ENCODE data around the gene LRSAM1.

LRSAM1 gene

GRCh38 chr9:127503947-127504886 lies 52.9 kb downstream of the LRSAM1 start:
- no peaks in the 10 kb centered on the region for H3K36me3 ChIP-seq (replicated peaks; ENCODE audit: low read depth, low read length)
- no peak overlapping the region for H3K4me2 ChIP-seq (ENCODE audit: low read length)
- H3K4me1 ChIP-seq (ENCODE audit: low read length), result no peaks in the 10 kb centered on the region
- H3K9ac ChIP-seq (ENCODE audit: low read length), result no peak overlapping the region
- no peaks in the 10 kb centered on the region for H3K27me3 ChIP-seq (ENCODE audit: low read depth, low read length)
- H2AFZ ChIP-seq (ENCODE audit: low read depth, low read length), result no peak overlapping the region
- H3K9me3 ChIP-seq (ENCODE audit: insufficient read depth, low read length), result no peaks in the 10 kb centered on the region
- H3K79me2 ChIP-seq (ENCODE audit: low read length), result no peaks in the 10 kb centered on the region
- H4K20me1 ChIP-seq (ENCODE audit: insufficient read depth, low read length), result no peaks in the 10 kb centered on the region
- H3K27ac ChIP-seq (ENCODE audit: low read length), result no peak overlapping the region
- TF ChIP-seq EZH2phosphoT487 (IDR thresholded peaks at IDR 0.05; ENCODE audit: low read depth), result no peak
- TF ChIP-seq, protein P1, sequence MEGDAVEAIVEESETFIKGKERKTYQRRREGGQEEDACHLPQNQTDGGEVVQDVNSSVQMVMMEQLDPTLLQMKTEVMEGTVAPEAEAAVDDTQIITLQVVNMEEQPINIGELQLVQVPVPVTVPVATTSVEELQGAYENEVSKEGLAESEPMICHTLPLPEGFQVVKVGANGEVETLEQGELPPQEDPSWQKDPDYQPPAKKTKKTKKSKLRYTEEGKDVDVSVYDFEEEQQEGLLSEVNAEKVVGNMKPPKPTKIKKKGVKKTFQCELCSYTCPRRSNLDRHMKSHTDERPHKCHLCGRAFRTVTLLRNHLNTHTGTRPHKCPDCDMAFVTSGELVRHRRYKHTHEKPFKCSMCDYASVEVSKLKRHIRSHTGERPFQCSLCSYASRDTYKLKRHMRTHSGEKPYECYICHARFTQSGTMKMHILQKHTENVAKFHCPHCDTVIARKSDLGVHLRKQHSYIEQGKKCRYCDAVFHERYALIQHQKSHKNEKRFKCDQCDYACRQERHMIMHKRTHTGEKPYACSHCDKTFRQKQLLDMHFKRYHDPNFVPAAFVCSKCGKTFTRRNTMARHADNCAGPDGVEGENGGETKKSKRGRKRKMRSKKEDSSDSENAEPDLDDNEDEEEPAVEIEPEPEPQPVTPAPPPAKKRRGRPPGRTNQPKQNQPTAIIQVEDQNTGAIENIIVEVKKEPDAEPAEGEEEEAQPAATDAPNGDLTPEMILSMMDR (IDR thresholded peaks at IDR 0.05; ENCODE audit: low read depth, low read length), result peak; percentile 83
- no peak overlapping the region for H3K4me3 ChIP-seq (ENCODE audit: low read length)

- H3K36me3 ChIP-seq (replicated peaks; ENCODE audit: low read depth, low read length), result no peaks in the 10 kb centered on the region
- no peaks in the 10 kb centered on the region for H3K79me2 ChIP-seq (ENCODE audit: low read length)
- no peak overlapping the region for H3K9ac ChIP-seq (ENCODE audit: low read length)
- H4K20me1 ChIP-seq (ENCODE audit: insufficient read depth, low read length), result no peaks in the 10 kb centered on the region
- H3K4me2 ChIP-seq (ENCODE audit: low read length), result no peak overlapping the region
- no peak overlapping the region for H3K27ac ChIP-seq (ENCODE audit: low read length)
- H2AFZ ChIP-seq (ENCODE audit: low read depth, low read length), result no peak overlapping the region
- no peak for TF ChIP-seq EZH2phosphoT487 (IDR thresholded peaks at IDR 0.05; ENCODE audit: low read depth)
- TF ChIP-seq, protein P1 (IDR thresholded peaks at IDR 0.05; ENCODE audit: low read depth, low read length), result no peak
- no peaks in the 10 kb centered on the region for H3K9me3 ChIP-seq (ENCODE audit: insufficient read depth, low read length)
- H3K4me1 ChIP-seq (ENCODE audit: low read length), result no peaks in the 10 kb centered on the region
- no peaks in the 10 kb centered on the region for H3K27me3 ChIP-seq (ENCODE audit: low read depth, low read length)
- no peak overlapping the region for H3K4me3 ChIP-seq (ENCODE audit: low read length)
Measured at GRCh38 chr9:127504887-127505251, 53.6 kb downstream of the LRSAM1 start.

DNA sequence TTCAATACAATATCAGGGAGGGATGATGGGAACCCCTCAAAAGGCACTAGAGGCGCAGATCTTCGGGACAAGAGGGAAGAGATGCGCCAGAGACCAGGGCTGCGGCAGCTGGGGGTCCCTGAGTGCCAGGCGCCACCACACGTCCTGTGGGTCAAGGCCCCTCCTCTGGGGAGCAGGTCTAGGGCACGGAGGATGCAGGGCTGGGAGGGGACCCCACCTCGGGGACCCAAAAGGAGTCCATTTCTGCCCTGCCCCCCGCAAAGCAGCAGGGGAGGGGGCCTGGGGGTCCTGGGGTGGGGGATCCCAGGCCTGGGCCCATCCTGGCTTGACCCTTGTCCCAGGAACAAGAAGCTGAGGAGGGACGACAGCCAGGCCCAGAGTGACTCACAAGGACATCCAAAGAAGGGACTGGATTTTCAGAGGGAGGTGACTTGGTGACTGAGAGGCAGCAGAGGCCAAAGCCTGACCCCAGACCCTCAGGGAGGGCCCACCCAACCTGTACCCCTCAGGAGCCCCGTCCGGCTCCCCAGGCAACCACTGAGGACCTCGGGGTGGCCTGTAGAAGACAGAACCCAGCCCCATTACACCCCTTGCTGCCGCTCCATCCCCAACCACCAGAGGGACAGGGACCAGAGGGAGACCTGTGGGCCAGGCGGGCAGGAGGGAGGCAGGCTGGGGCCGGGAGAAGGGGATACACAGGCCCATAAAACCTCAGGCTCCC lies 54.2 kb downstream of the LRSAM1 start:
- H3K27me3 ChIP-seq (ENCODE audit: low read depth, low read length), result no peaks in the 10 kb centered on the region
- H3K9me3 ChIP-seq (ENCODE audit: insufficient read depth, low read length), result no peaks in the 10 kb centered on the region
- H3K79me2 ChIP-seq (ENCODE audit: low read length), result no peaks in the 10 kb centered on the region
- no peak overlapping the region for H3K4me2 ChIP-seq (ENCODE audit: low read length)
- no peaks in the 10 kb centered on the region for H4K20me1 ChIP-seq (ENCODE audit: insufficient read depth, low read length)
- H2AFZ ChIP-seq (ENCODE audit: low read depth, low read length), result no peak overlapping the region
- H3K9ac ChIP-seq (ENCODE audit: low read length), result no peak overlapping the region
- TF ChIP-seq EZH2phosphoT487 (IDR thresholded peaks at IDR 0.05; ENCODE audit: low read depth), result no peak
- TF ChIP-seq, protein P1 (IDR thresholded peaks at IDR 0.05; ENCODE audit: low read depth, low read length), result peak; percentile 38
- H3K4me1 ChIP-seq (ENCODE audit: low read length), result no peaks in the 10 kb centered on the region
- H3K36me3 ChIP-seq (replicated peaks; ENCODE audit: low read depth, low read length), result no peaks in the 10 kb centered on the region
- no peak overlapping the region for H3K4me3 ChIP-seq (ENCODE audit: low read length)
- H3K27ac ChIP-seq (ENCODE audit: low read length), result no peak overlapping the region

GRCh38 chr9:127506117-127506813 lies 55.0 kb downstream of the LRSAM1 start:
- Histone ChIP-seq H3K27ac (ENCODE audit: low read length) (no peak overlapping the region), H3K9ac (ENCODE audit: low read length) (no peak overlapping the region), H3K27me3 (ENCODE audit: low read depth, low read length) (no peaks in the 10 kb centered on the region), H3K4me1 (ENCODE audit: low read length) (no peaks in the 10 kb centered on the region), H4K20me1 (ENCODE audit: insufficient read depth, low read length) (no peaks in the 10 kb centered on the region), H3K4me3 (ENCODE audit: low read length) (no peak overlapping the region), H3K9me3 (ENCODE audit: insufficient read depth, low read length) (no peaks in the 10 kb centered on the region), H3K36me3 (replicated peaks; ENCODE audit: low read depth, low read length) (no peaks in the 10 kb centered on the region), H2AFZ (ENCODE audit: low read depth, low read length) (no peak overlapping the region), H3K4me2 (ENCODE audit: low read length) (no peak overlapping the region), H3K79me2 (ENCODE audit: low read length) (no peaks in the 10 kb centered on the region)
- TF ChIP-seq EZH2phosphoT487 (IDR thresholded peaks at IDR 0.05; ENCODE audit: low read depth), result no peak
- TF ChIP-seq, protein P1 (IDR thresholded peaks at IDR 0.05; ENCODE audit: low read depth, low read length), result no peak
